ENCODE results near the gene AMER1.

The AMER1 gene

GRCh38 chrX:64176876-64177275 lies 28.6 kb downstream of the AMER1 start:
- Histone ChIP-seq H3K36me3 (ENCODE audit: control insufficient read depth, insufficient read depth, low read length) (no peaks in the 10 kb centered on the region), H3K4me1 (ENCODE audit: control insufficient read depth, insufficient read depth, low read length) (no peaks in the 10 kb centered on the region), H3K9me3 (ENCODE audit: control insufficient read depth, insufficient read depth, low read length) (no peaks in the 10 kb centered on the region), H3K27me3 (ENCODE audit: control insufficient read depth, insufficient read depth, low read length) (no peaks in the 10 kb centered on the region), H3K4me3 (ENCODE audit: low read depth, low read length) (no peak overlapping the region), H3K9ac (ENCODE audit: low read depth, low read length) (no peak overlapping the region)

- no peaks in the 10 kb centered on the region for H3K36me3 ChIP-seq (ENCODE audit: control insufficient read depth, insufficient read depth, low read length)
- H3K9me3 ChIP-seq (ENCODE audit: control insufficient read depth, insufficient read depth, low read length) = peaks cover 4% of the 10 kb centered on the region
- H3K27me3 ChIP-seq (ENCODE audit: control insufficient read depth, insufficient read depth, low read length) = no peaks in the 10 kb centered on the region
- H3K4me1 ChIP-seq (ENCODE audit: control insufficient read depth, insufficient read depth, low read length) = no peaks in the 10 kb centered on the region
- no peak overlapping the region for H3K4me3 ChIP-seq (ENCODE audit: low read depth, low read length)
- no peak overlapping the region for H3K9ac ChIP-seq (ENCODE audit: low read depth, low read length)
Measured at GRCh38 chrX:64169988-64170387, 35.5 kb downstream of the AMER1 start.

GRCh38 chrX:64152857-64153256 lies 52.7 kb downstream of the AMER1 start:
- no peaks in the 10 kb centered on the region for H3K27me3 ChIP-seq (ENCODE audit: control insufficient read depth, insufficient read depth, low read length)
- peaks cover 9% of the 10 kb centered on the region for H3K9me3 ChIP-seq (ENCODE audit: control insufficient read depth, insufficient read depth, low read length)
- no peaks in the 10 kb centered on the region for H3K36me3 ChIP-seq (ENCODE audit: control insufficient read depth, insufficient read depth, low read length)
- H3K4me1 ChIP-seq (ENCODE audit: control insufficient read depth, insufficient read depth, low read length) = no peaks in the 10 kb centered on the region
- no peak overlapping the region for H3K9ac ChIP-seq (ENCODE audit: low read depth, low read length)
- H3K4me3 ChIP-seq (ENCODE audit: low read depth, low read length) = no peak overlapping the region

- H3K36me3 ChIP-seq (ENCODE audit: control insufficient read depth, insufficient read depth, low read length) = no peaks in the 10 kb centered on the region
- H3K27me3 ChIP-seq (ENCODE audit: control insufficient read depth, insufficient read depth, low read length) = no peaks in the 10 kb centered on the region
- no peaks in the 10 kb centered on the region for H3K4me1 ChIP-seq (ENCODE audit: control insufficient read depth, insufficient read depth, low read length)
Measured at GRCh38 chrX:64151911-64152310, 53.6 kb downstream of the AMER1 start.

GRCh38 chrX:64150775-64151174 lies 54.7 kb downstream of the AMER1 start:
- H3K36me3 ChIP-seq (ENCODE audit: control insufficient read depth, insufficient read depth, low read length) = no peaks in the 10 kb centered on the region
- no peak overlapping the region for H3K9ac ChIP-seq (ENCODE audit: low read depth, low read length)
- no peaks in the 10 kb centered on the region for H3K4me1 ChIP-seq (ENCODE audit: control insufficient read depth, insufficient read depth, low read length)
- H3K4me3 ChIP-seq (ENCODE audit: low read depth, low read length) = no peak overlapping the region
- H3K27me3 ChIP-seq (ENCODE audit: control insufficient read depth, insufficient read depth, low read length) = no peaks in the 10 kb centered on the region
- peaks cover 13% of the 10 kb centered on the region for H3K9me3 ChIP-seq (ENCODE audit: control insufficient read depth, insufficient read depth, low read length)

More at GRCh38 chrX:64151911-64152310, 53.6 kb downstream of the AMER1 start:
- Histone ChIP-seq H3K9me3 (ENCODE audit: control insufficient read depth, insufficient read depth, low read length) (peaks cover 12% of the 10 kb centered on the region), H3K4me3 (ENCODE audit: low read depth, low read length) (no peak overlapping the region), H3K9ac (ENCODE audit: low read depth, low read length) (no peak overlapping the region)
